Activated T-cell treated with anti-CD3 and anti-CD28 coated beads, Interleukin-2, amount 50 U/mL, for 72 hours (primary cell): ENCODE measurements around the gene KRT14. TPM values are rescaled to one million over a fixed set of nuclear protein-coding genes. Genes with fewer than 3 reads are reported as not detected.
A peak's percentile ranks its signal among the peaks of the same experiment; 100 is the strongest.
"Not testable (repeated sequence)": the region's sequence is repeated elsewhere in the genome, so short reads cannot be mapped to it uniquely, and the experiment has no call there.

Experiments used
- ATAC-seq, 2 donors: fragments of 150-1000 bp; cut with Tn5 transposase; replicated peaks in 1 of 2; 2 replicates each; pipeline ENCODE4 v1.10.0; 2021; ENCODE audit warnings: moderate library complexity in 2 of 2, mild to moderate bottlenecking in 1 of 2
- DNase-seq, 2 donors: peaks; one replicate each; pipeline ENCODE4 v3.0.0; 2021 to 2022; ENCODE audit warnings: mixed read lengths in 1 of 2
- H3K27ac Mint-ChIP-seq: one replicate; pipeline ENCODE4 v1.8.0; 2022; ENCODE audit warnings: mild to moderate bottlenecking, moderate library complexity, mixed read lengths
- H3K27me3 Mint-ChIP-seq: one replicate; pipeline ENCODE4 v1.8.0; 2022; ENCODE audit warnings: low read depth, mixed read lengths
- H3K36me3 Mint-ChIP-seq, 2 donors: one replicate each; pipeline ENCODE4 v1.8.0; 2022; ENCODE audit warnings: mixed read lengths in 2 of 2, mild to moderate bottlenecking in 1 of 2; ENCODE audit not compliant: insufficient read depth in 2 of 2
- H3K4me1 Mint-ChIP-seq: one replicate; pipeline ENCODE4 v1.8.0; 2022; ENCODE audit warnings: low read depth, mixed read lengths
- H3K4me3 Mint-ChIP-seq, 2 donors: one replicate each; pipeline ENCODE4 v1.8.0; 2022; ENCODE audit warnings: mild to moderate bottlenecking in 2 of 2, mixed read lengths in 2 of 2, moderate library complexity in 2 of 2
- H3K9me3 Mint-ChIP-seq, 2 donors: one replicate each; pipeline ENCODE4 v1.8.0; 2022; ENCODE audit warnings: mixed read lengths in 2 of 2
- total RNA-seq, 2 donors: library from RNA; stranded (reverse); gene quantifications; one replicate each; pipeline ENCODE4 v1.2.3, GENCODE V29; 2022

KRT14 gene
- total RNA-seq, 2 donors from 2014 or later: not detected

GRCh38 chr17:41583137-41584127, 3.3 kb downstream of the KRT14 start:
- Mint-ChIP-seq H3K4me1 (no peaks in the 10 kb centered on the region), H3K27me3 (peaks cover 25% of the 10 kb centered on the region), H3K4me3 (no peak overlapping the region), H3K27ac (no peak overlapping the region), H3K9me3 (no peaks in the 10 kb centered on the region), H3K36me3 (no peaks in the 10 kb centered on the region)
- no peak for DNase-seq
- ATAC-seq: no peak

- not testable (repeated sequence) for H3K36me3 Mint-ChIP-seq, H3K4me1 Mint-ChIP-seq
These were observed 4.4 kb downstream of the KRT14 start for GRCh38 chr17:41582061-41582968.

GRCh38 chr17:41581366-41582060, 5.2 kb downstream of the KRT14 start:
- peaks cover 42% of the 10 kb centered on the region for H3K27me3 Mint-ChIP-seq
- H3K4me1 Mint-ChIP-seq: no peaks in the 10 kb centered on the region

More at GRCh38 chr17:41582061-41582968, 4.4 kb downstream of the KRT14 start:
- not testable (repeated sequence) for H3K27ac Mint-ChIP-seq, DNase-seq, H3K9me3 Mint-ChIP-seq, H3K4me3 Mint-ChIP-seq, ATAC-seq
- H3K27me3 Mint-ChIP-seq: peaks cover 34% of the 10 kb centered on the region

GRCh38 chr17:41580687-41581365, 5.9 kb downstream of the KRT14 start:
- no peak overlapping the region for H3K4me3 Mint-ChIP-seq
- H3K27ac Mint-ChIP-seq: no peak overlapping the region
- DNase-seq (no peak), ATAC-seq (no peak)
- H3K4me1 Mint-ChIP-seq: no peaks in the 10 kb centered on the region
- H3K36me3 Mint-ChIP-seq: no peaks in the 10 kb centered on the region
- H3K27me3 Mint-ChIP-seq: peaks cover 46% of the 10 kb centered on the region
- no peaks in the 10 kb centered on the region for H3K9me3 Mint-ChIP-seq

More at GRCh38 chr17:41581366-41582060, 5.2 kb downstream of the KRT14 start:
- no peaks in the 10 kb centered on the region for H3K9me3 Mint-ChIP-seq
- H3K27ac Mint-ChIP-seq: no peak overlapping the region
- DNase-seq: no peak
- H3K36me3 Mint-ChIP-seq: no peaks in the 10 kb centered on the region
- H3K4me3 Mint-ChIP-seq: no peak overlapping the region
- no peak for ATAC-seq

- peaks cover 46% of the 10 kb centered on the region for H3K27me3 Mint-ChIP-seq
- no peaks in the 10 kb centered on the region for H3K9me3 Mint-ChIP-seq
- ATAC-seq (no peak), DNase-seq (no peak)
- no peaks in the 10 kb centered on the region for H3K36me3 Mint-ChIP-seq
- H3K4me1 Mint-ChIP-seq: no peaks in the 10 kb centered on the region
- H3K27ac Mint-ChIP-seq: no peak overlapping the region
- H3K4me3 Mint-ChIP-seq: no peak overlapping the region
These were observed 6.5 kb downstream of the KRT14 start for GRCh38 chr17:41580244-41580575.

- Mint-ChIP-seq H3K27me3 (peaks cover 46% of the 10 kb centered on the region), H3K4me1 (no peaks in the 10 kb centered on the region), H3K4me3 (no peak overlapping the region), H3K27ac (no peak overlapping the region), H3K9me3 (no peaks in the 10 kb centered on the region), H3K36me3 (no peaks in the 10 kb centered on the region)
- ATAC-seq: peak; percentile 90 to 91
- DNase-seq: peak; percentile 81 to 82
These were observed 7.0 kb downstream of the KRT14 start for GRCh38 chr17:41579484-41580243.

GRCh38 chr17:41578971-41579370, 7.7 kb downstream of the KRT14 start:
- no peak for ATAC-seq
- Mint-ChIP-seq H3K9me3 (no peaks in the 10 kb centered on the region), H3K27ac (no peak overlapping the region), H3K4me3 (no peak overlapping the region), H3K36me3 (no peaks in the 10 kb centered on the region), H3K27me3 (peaks cover 46% of the 10 kb centered on the region), H3K4me1 (no peaks in the 10 kb centered on the region)
- DNase-seq: no peak

GRCh38 chr17:41578538-41578937, 8.2 kb downstream of the KRT14 start:
- H3K4me1 Mint-ChIP-seq: no peaks in the 10 kb centered on the region
- DNase-seq: no peak
- H3K27ac Mint-ChIP-seq: no peak overlapping the region
- H3K36me3 Mint-ChIP-seq: no peaks in the 10 kb centered on the region
- no peak for ATAC-seq
- H3K27me3 Mint-ChIP-seq: peaks cover 49% of the 10 kb centered on the region
- H3K9me3 Mint-ChIP-seq: no peaks in the 10 kb centered on the region
- H3K4me3 Mint-ChIP-seq: no peak overlapping the region

GRCh38 chr17:41576740-41577139, 10.0 kb downstream of the KRT14 start:
- H3K27ac Mint-ChIP-seq, H3K4me1 Mint-ChIP-seq, H3K36me3 Mint-ChIP-seq, ATAC-seq, DNase-seq, H3K4me3 Mint-ChIP-seq, H3K9me3 Mint-ChIP-seq: not testable (repeated sequence)
- H3K27me3 Mint-ChIP-seq: peaks cover 55% of the 10 kb centered on the region

GRCh38 chr17:41575336-41575735, 11.4 kb downstream of the KRT14 start:
- no peaks in the 10 kb centered on the region for H3K9me3 Mint-ChIP-seq
- H3K27ac Mint-ChIP-seq: no peak overlapping the region
- DNase-seq (no peak), ATAC-seq (no peak)
- H3K36me3 Mint-ChIP-seq: no peaks in the 10 kb centered on the region
- no peak overlapping the region for H3K4me3 Mint-ChIP-seq
- H3K4me1 Mint-ChIP-seq: no peaks in the 10 kb centered on the region
- peaks cover 58% of the 10 kb centered on the region for H3K27me3 Mint-ChIP-seq

GRCh38 chr17:41571561-41572434, 14.9 kb downstream of the KRT14 start, which contains the start of gene KRT9:
Gene KRT9, minus strand, starts transcription at chr17:41572059. Its CDS starts 67 bp downstream, at chr17:41571992.
- Mint-ChIP-seq H3K4me1 (peaks cover 13% of the 10 kb centered on the region), H3K27me3 (peaks cover 45% of the 10 kb centered on the region)

More at GRCh38 chr17:41571561-41572434, 14.9 kb downstream of the KRT14 start, which contains the start of gene KRT9:
- Mint-ChIP-seq H3K4me3 (no peak within 1 kb of the TSS), H3K27ac (no peak within 1 kb of the TSS), H3K36me3 (no peaks in the 10 kb centered on the region), H3K9me3 (peaks cover 1 to 6% of the 10 kb centered on the region in 2 donors)
- ATAC-seq (no peak), DNase-seq (no peak)
